Neural cell (in vitro differentiated cells): ENCODE results near the gene KBTBD6. TPM values are rescaled to one million over a fixed set of nuclear protein-coding genes. Genes with fewer than 3 reads are reported as not detected.

Source experiments
- H2AFZ ChIP-seq: fragments of 200-600, 300-800 bp; sonication (generic), shearing (Covaris generic); 2 replicates; pipeline ENCODE4 v1.6.0; 2014; ENCODE audit warnings: low read depth, mild to moderate bottlenecking, antibody characterized with exemption, low read length, moderate library complexity
- H3F3A ChIP-seq: fragments of 200-600 bp; shearing (Covaris generic); 2 replicates; pipeline ENCODE4 v1.6.1; 2016; ENCODE audit warnings: mild to moderate bottlenecking, moderate library complexity, mixed read lengths, antibody characterized with exemption, low read length; ENCODE audit not compliant: insufficient read depth, poor library complexity, severe bottlenecking
- H3K27ac ChIP-seq: fragments of 200-600, 300-800 bp; sonication (generic), shearing (Covaris generic); 2 replicates; pipeline ENCODE4 v1.5.1; 2014; ENCODE audit warnings: mild to moderate bottlenecking, low read length, moderate library complexity
- H3K27me3 ChIP-seq: fragments of 300-800, 200-600 bp; sonication (generic), shearing (Covaris generic); 2 replicates; pipeline ENCODE4 v1.6.0; 2014; ENCODE audit warnings: mild to moderate bottlenecking, low read depth, low read length, moderate library complexity; ENCODE audit not compliant: insufficient read depth
- H3K36me3 ChIP-seq: fragments of 300-800, 200-600 bp; sonication (generic), shearing (Covaris generic); 2 replicates; pipeline ENCODE4 v1.5.1; 2014; ENCODE audit warnings: mild to moderate bottlenecking, antibody characterized with exemption, low read length, moderate library complexity; ENCODE audit not compliant: insufficient read depth
- H3K4me2 ChIP-seq: fragments of 300-800, 200-600 bp; sonication (generic), shearing (Covaris generic); 2 replicates; pipeline ENCODE4 v1.6.0; 2014; ENCODE audit warnings: mild to moderate bottlenecking, low read length
- H3K4me3 ChIP-seq: fragments of 300-800, 200-600 bp; sonication (generic), shearing (Covaris generic); 2 replicates; pipeline ENCODE4 v1.5.1; 2014; ENCODE audit warnings: mild to moderate bottlenecking, low read length, moderate library complexity
- H3K79me2 ChIP-seq: fragments of 200-600 bp; shearing (Covaris generic); replicated peaks from 2 replicates; pipeline ENCODE4 v1.6.0; 2014; ENCODE audit warnings: mild to moderate bottlenecking, low read length, moderate library complexity; ENCODE audit not compliant: insufficient read depth
- H3K9ac ChIP-seq: fragments of 300-800, 200-600 bp; sonication (generic), shearing (Covaris generic); 2 replicates; pipeline ENCODE4 v1.6.1; 2016; ENCODE audit warnings: mild to moderate bottlenecking, low read length, mixed read lengths
- H3K9me2 ChIP-seq: fragments of 200-600 bp; shearing (Covaris generic); 2 replicates; pipeline ENCODE4 v1.6.1; 2016; ENCODE audit warnings: mild to moderate bottlenecking, low read length, mixed read lengths; ENCODE audit not compliant: insufficient read depth
- H3K9me3 ChIP-seq: fragments of 200-600, 300-800 bp; sonication (generic), shearing (Covaris generic); 2 replicates; pipeline ENCODE4 v1.6.1; 2016; ENCODE audit warnings: mild to moderate bottlenecking, mixed run types, low read length, moderate library complexity, mixed read lengths
- H4K20me1 ChIP-seq: fragments of 200-600 bp; shearing (Covaris generic); 2 replicates; pipeline ENCODE4 v1.6.1; 2016; ENCODE audit warnings: mild to moderate bottlenecking, mixed run types; ENCODE audit not compliant: insufficient read depth
- CTCF ChIP-seq: fragments of 450-650 bp; IDR thresholded peaks from 2 replicates; pipeline ENCODE4 v1.5.1; 2014; ENCODE audit warnings: antibody characterized with exemption, mild to moderate bottlenecking, moderate library complexity; ENCODE audit not compliant: poor library complexity, severe bottlenecking
- EP300 ChIP-seq: fragments of 450-650 bp; conservative IDR thresholded peaks from 2 replicates; pipeline ENCODE4 v1.6.1; 2014; ENCODE audit warnings: antibody characterized with exemption, mild to moderate bottlenecking, moderate library complexity; ENCODE audit not compliant: poor library complexity, severe bottlenecking
- EZH2 ChIP-seq: fragments of 200-600, 300-800 bp; shearing (Covaris generic), sonication (generic); IDR thresholded peaks from 2 replicates; pipeline ENCODE4 v1.6.1; 2014; ENCODE audit warnings: antibody characterized with exemption, low read length, borderline replicate concordance, mild to moderate bottlenecking; ENCODE audit not compliant: insufficient read depth, poor library complexity, severe bottlenecking
- MXI1 ChIP-seq: fragments of 450-650 bp; conservative IDR thresholded peaks from 2 replicates; pipeline ENCODE4 v1.6.1; 2014; ENCODE audit warnings: antibody characterized with exemption, mild to moderate bottlenecking; ENCODE audit not compliant: poor library complexity, severe bottlenecking
- POLR2AphosphoS5 ChIP-seq: IDR thresholded peaks from 2 replicates; pipeline ENCODE4 v1.6.1; 2012
- RAD21 ChIP-seq: fragments of 450-650 bp; conservative IDR thresholded peaks from 2 replicates; pipeline ENCODE4 v1.6.1; 2014; ENCODE audit warnings: antibody characterized with exemption, mild to moderate bottlenecking, moderate library complexity
- REST ChIP-seq: IDR thresholded peaks from 2 replicates; pipeline ENCODE4 v1.6.1; 2012; ENCODE audit warnings: borderline replicate concordance
- SMC3 ChIP-seq: fragments of 450-650 bp; conservative IDR thresholded peaks from 2 replicates; pipeline ENCODE4 v1.6.1; 2014; ENCODE audit warnings: antibody characterized with exemption, mild to moderate bottlenecking, moderate library complexity; ENCODE audit not compliant: poor library complexity
- TAF1 ChIP-seq: IDR thresholded peaks from 2 replicates; pipeline ENCODE4 v1.6.1; 2012; ENCODE audit warnings: low read depth
- polyA plus RNA-seq: library from polyadenylated mRNA; depleted of rRNA; stranded (reverse); fragments of >200 nt; gene quantifications from 2 replicates; pipeline ENCODE4 v1.2.3, GENCODE V29; 2014

The KBTBD6 gene
- polyA plus RNA-seq, 1 donor from 2014 or later, result 31.8 TPM

GRCh38 chr13:41130356-41130755 lies 2.2 kb downstream of the KBTBD6 start:
- Histone ChIP-seq H4K20me1 (no peaks in the 10 kb centered on the region), H3F3A (no peaks in the 10 kb centered on the region), H3K4me2 (peak overlapping the region; percentile 62), H3K4me3 (peak overlapping the region; percentile 71), H2AFZ (no peak overlapping the region), H3K9me2 (no peaks in the 10 kb centered on the region), H3K27ac (no peak overlapping the region), H3K79me2 (peaks cover 19% of the 10 kb centered on the region), H3K9ac (no peak overlapping the region), H3K9me3 (no peaks in the 10 kb centered on the region), H3K36me3 (peaks cover 7% of the 10 kb centered on the region), H3K27me3 (no peaks in the 10 kb centered on the region)
- TF ChIP-seq SMC3 (no peak), EP300 (no peak), EZH2 (no peak), TAF1 (no peak), RAD21 (no peak), REST (no peak), CTCF (no peak), POLR2AphosphoS5 (no peak), MXI1 (no peak)

GRCh38 chr13:41127701-41128100 lies 4.9 kb downstream of the KBTBD6 start:
- H3F3A ChIP-seq, result no peaks in the 10 kb centered on the region
- no peak for TF ChIP-seq EZH2
- TF ChIP-seq TAF1, result no peak
- TF ChIP-seq CTCF, result no peak
- no peak for TF ChIP-seq EP300
- TF ChIP-seq POLR2AphosphoS5, result no peak
- TF ChIP-seq RAD21, result no peak
- no peak for TF ChIP-seq REST
- no peak for TF ChIP-seq MXI1
- no peak for TF ChIP-seq SMC3
- no peak overlapping the region for H3K27ac ChIP-seq
- peaks cover 16% of the 10 kb centered on the region for H3K79me2 ChIP-seq
- H3K27me3 ChIP-seq, result no peaks in the 10 kb centered on the region
- peak overlapping the region; percentile 18 for H3K4me2 ChIP-seq
- H3K9me2 ChIP-seq, result no peaks in the 10 kb centered on the region
- H2AFZ ChIP-seq, result no peak overlapping the region
- H4K20me1 ChIP-seq, result no peaks in the 10 kb centered on the region
- H3K36me3 ChIP-seq, result peaks cover 7% of the 10 kb centered on the region
- H3K9ac ChIP-seq, result no peak overlapping the region
- H3K9me3 ChIP-seq, result no peaks in the 10 kb centered on the region
- H3K4me3 ChIP-seq, result peak overlapping the region; percentile 71
